ENCODE measurements around the gene ZNF548.

DNA sequence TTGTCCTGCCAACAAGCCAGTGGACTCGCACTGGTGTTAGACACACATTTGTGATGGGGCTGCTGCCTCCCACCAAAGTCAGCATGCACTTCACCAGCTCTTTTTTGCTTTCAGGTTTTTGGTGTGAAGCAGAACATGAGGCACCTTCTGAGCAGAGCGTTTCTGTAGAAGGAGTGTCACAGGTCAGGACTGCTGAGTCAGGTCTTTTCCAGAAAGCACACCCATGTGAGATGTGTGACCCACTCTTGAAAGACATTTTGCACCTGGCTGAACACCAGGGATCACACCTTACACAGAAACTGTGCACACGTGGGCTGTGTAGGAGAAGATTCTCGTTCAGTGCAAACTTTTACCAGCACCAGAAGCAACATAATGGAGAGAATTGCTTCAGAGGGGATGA lies 33.7 kb upstream of the ZNF548 start:
- TF ChIP-seq CTCF (conservative IDR thresholded peaks at IDR 0.05) (no peak), ZFX (IDR thresholded peaks at IDR 0.05) (no peak)
